K562 (cell line): ENCODE measurements around the gene ARF1. TPM values are rescaled to one million over a fixed set of nuclear protein-coding genes. Genes with fewer than 3 reads are reported as not detected.
A peak's percentile ranks its signal among the peaks of the same experiment; 100 is the strongest.

Experiments
- ARID2 ChIP-seq: fragments of 450-650 bp; IDR thresholded peaks from 2 replicates; pipeline ENCODE4 v1.6.1; 2017; ENCODE audit warnings: antibody characterized with exemption, mild to moderate bottlenecking
- BRCA1 ChIP-seq, 2 experiments: fragments of 450-650 bp in 1 of 2; sonication (generic) in 1 of 2; formaldehyde crosslinking in 1 of 2; IDR thresholded peaks; 2 replicates each; pipeline versions ENCODE4 v1.5.0 to v1.6.1; 2017 to 2020; ENCODE audit warnings: mild to moderate bottlenecking in 1 of 2, missing genetic modification reagents in 1 of 2
- CEBPB ChIP-seq: fragments of 450-650 bp; IDR thresholded peaks from 2 replicates; pipeline ENCODE4 v1.6.1; 2016; ENCODE audit warnings: missing genetic modification characterization, missing compliant biosample characterization
- CHD1 ChIP-seq: fragments of 200-600 bp; sonication (generic); IDR thresholded peaks from one replicate; pipeline ENCODE4 v1.6.1; 2012; ENCODE audit warnings: mild to moderate bottlenecking, moderate library complexity, low read length, inconsistent platforms
- DMBX1 ChIP-seq: fragments of 250-450 bp; sonication (Bioruptor Pico); IDR thresholded peaks from 2 replicates; pipeline ENCODE4 v1.8.0; 2022; ENCODE audit warnings: inconsistent platforms, mild to moderate bottlenecking, moderate library complexity, borderline replicate concordance
- FOXA3 ChIP-seq, 2 experiments: fragments of 450-650 bp in 1 of 2; sonication (generic) in 1 of 2; formaldehyde crosslinking; IDR thresholded peaks in 1 of 2; conservative IDR thresholded peaks in 1 of 2; 2 replicates each; pipeline versions ENCODE4 v1.4.0 to v1.8.0; 2020 to 2022; ENCODE audit warnings: mild to moderate bottlenecking in 2 of 2, missing genetic modification reagents in 1 of 2
- FOXP1 ChIP-seq: sonication (generic); formaldehyde crosslinking; IDR thresholded peaks from 2 replicates; pipeline ENCODE4 v1.8.0; 2022; ENCODE audit warnings: mild to moderate bottlenecking, missing genetic modification reagents
- HDAC1 ChIP-seq, 2 experiments: fragments of 450-650 bp; IDR thresholded peaks; 2 replicates each; pipeline ENCODE4 v1.6.1; 2016 to 2017; ENCODE audit warnings: inconsistent platforms in 1 of 2, mild to moderate bottlenecking in 1 of 2, moderate library complexity in 1 of 2
- KAT7 ChIP-seq: sonication (generic); formaldehyde crosslinking; IDR thresholded peaks from 2 replicates; pipeline ENCODE4 v1.8.0; 2022; ENCODE audit warnings: missing genetic modification reagents, mild to moderate bottlenecking, borderline replicate concordance
- PCBP2 ChIP-seq: fragments of 200-400 bp; formaldehyde crosslinking; IDR thresholded peaks from 2 replicates; pipeline ENCODE4 v1.6.1; 2018; ENCODE audit warnings: low read length, low read depth, mild to moderate bottlenecking, moderate library complexity; ENCODE audit not compliant: poor library complexity, severe bottlenecking
- SIX5 ChIP-seq, 2 experiments: IDR thresholded peaks; 2 replicates each; pipeline ENCODE4 v1.6.1; 2011; ENCODE audit warnings: low read length in 2 of 2, borderline replicate concordance in 1 of 2, low read depth in 1 of 2, mild to moderate bottlenecking in 1 of 2, moderate library complexity in 1 of 2; ENCODE audit not compliant: insufficient read depth in 1 of 2
- TBL1XR1 ChIP-seq, 2 experiments: IDR thresholded peaks; 2 replicates each; pipeline ENCODE4 v1.6.1; 2012; ENCODE audit warnings: improper control_type of control experiment in 2 of 2, low read length in 2 of 2, mild to moderate bottlenecking in 1 of 2
- ZBTB7A ChIP-seq: IDR thresholded peaks from 2 replicates; pipeline ENCODE4 v1.6.1; 2011; ENCODE audit warnings: low read depth, mild to moderate bottlenecking, low read length, moderate library complexity, borderline replicate concordance; ENCODE audit not compliant: control insufficient read depth
- polyA plus RNA-seq, 8 experiments: library from polyadenylated mRNA; depleted of rRNA in 4 of 8; stranded (reverse) in 5 of 8; unstranded in 3 of 8; fragments of >200 nt; fragmentation: Nextera tagmentation in 2 of 8; fragmentation: Illumina TruSeq in 1 of 8; extraction: Ambion mirVana in 2 of 8; extraction: Trizol in 1 of 8; gene quantifications; 2 replicates each; pipeline versions ENCODE4 v1.2.1 to v1.2.3, GENCODE V29; 2011 to 2014; ENCODE audit warnings: inconsistent platforms in 1 of 8, missing spikeins in 1 of 8
- total RNA-seq, 7 experiments: library from RNA; depleted of rRNA in 6 of 7; stranded (reverse); fragments of >200 nt in 6 of 7; fragmentation: Illumina TruSeq in 2 of 7; extraction: Trizol in 2 of 7; gene quantifications; 2 replicates each; pipeline versions ENCODE4 v1.2.1 to v1.2.3, GENCODE V29; 2011 to 2021; ENCODE audit warnings: low replicate concordance in 1 of 7
- TF ChIP-seq, protein P1 (sequence below), 2 experiments: IDR thresholded peaks; 2 replicates each; pipeline ENCODE4 v1.6.1; 2011; ENCODE audit warnings: borderline replicate concordance in 1 of 2, control low read depth in 1 of 2, low read depth in 1 of 2, low read length in 1 of 2, mild to moderate bottlenecking in 1 of 2, mixed read lengths in 1 of 2, moderate library complexity in 1 of 2; ENCODE audit not compliant: insufficient read depth in 1 of 2, insufficient read length in 1 of 2, poor library complexity in 1 of 2, severe bottlenecking in 1 of 2; ENCODE audit errors: extremely low read depth in 1 of 2
- TF ChIP-seq, protein P2 (sequence below): sonication (generic); formaldehyde crosslinking; IDR thresholded peaks from 2 replicates; pipeline ENCODE4 v1.8.0; 2022; ENCODE audit warnings: mild to moderate bottlenecking, missing genetic modification reagents
- TF ChIP-seq, protein P3 (sequence below), 2 experiments: IDR thresholded peaks; 2 replicates each; pipeline ENCODE4 v1.6.1; 2012; ENCODE audit warnings: improper control_type of control experiment in 2 of 2, low read depth in 2 of 2, low read length in 2 of 2, borderline replicate concordance in 1 of 2
- TF ChIP-seq, protein P4 (sequence below): sonication (generic); formaldehyde crosslinking; IDR thresholded peaks from 2 replicates; pipeline ENCODE4 v1.9.0; 2022; ENCODE audit warnings: mild to moderate bottlenecking, missing genetic modification reagents

ARF1 gene
- total and polyA plus RNA-seq, 9 of the 15 experiments (the other 6 are each of a cell fraction or from before 2014, with no cell fraction given), result 69.8 to 593 (median 325) TPM

DNA sequence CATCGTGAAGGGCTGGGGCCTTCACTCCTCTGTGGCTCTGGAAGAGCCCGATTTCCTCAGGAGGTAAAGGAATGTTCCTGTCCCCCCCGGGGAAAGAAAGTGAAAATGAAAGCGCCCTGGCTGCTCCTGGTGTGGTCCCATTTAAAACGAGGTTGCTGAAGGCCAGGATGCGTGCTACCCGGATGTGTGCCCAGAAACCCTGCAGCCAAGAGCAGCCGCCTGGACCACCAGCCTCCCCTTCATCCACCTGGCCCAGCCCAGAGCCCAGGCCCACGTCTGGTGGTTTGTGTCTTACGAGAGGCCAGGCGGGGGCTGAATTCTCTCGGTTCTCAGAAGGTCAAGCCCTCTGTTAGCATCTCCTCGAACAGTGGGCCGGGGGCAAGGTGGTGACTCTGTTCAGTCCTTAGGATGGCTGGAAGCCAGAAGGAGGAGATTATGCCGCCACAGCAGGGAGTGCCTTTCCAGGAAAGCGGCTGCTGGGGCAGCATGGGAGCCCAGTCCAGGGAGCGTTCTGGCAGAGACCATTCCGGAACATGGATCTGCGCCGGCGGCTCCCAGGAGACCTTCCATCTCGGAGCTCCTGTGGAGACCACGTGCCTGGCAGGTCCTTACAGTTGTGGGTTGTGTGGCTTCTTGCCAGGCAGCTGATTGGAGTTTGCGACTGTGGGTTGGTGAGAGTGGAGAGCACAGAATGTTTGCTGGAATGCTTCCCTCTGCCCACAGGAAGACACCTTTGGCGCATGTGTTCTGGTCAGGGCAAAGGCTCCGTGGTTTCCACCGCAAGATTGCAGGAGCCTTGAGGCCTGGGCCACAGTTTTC lies 58.9 kb downstream of the ARF1 start (continued):
- TF ChIP-seq DMBX1, result 0 out of 2 replicates have a peak, but pooled peaks have one; percentile 2
- no peak for TF ChIP-seq CEBPB (tag)
- 0 out of 2 replicates have a peak, but pooled peaks have one; percentile 20 for TF ChIP-seq FOXP1
- TF ChIP-seq, protein P1, sequence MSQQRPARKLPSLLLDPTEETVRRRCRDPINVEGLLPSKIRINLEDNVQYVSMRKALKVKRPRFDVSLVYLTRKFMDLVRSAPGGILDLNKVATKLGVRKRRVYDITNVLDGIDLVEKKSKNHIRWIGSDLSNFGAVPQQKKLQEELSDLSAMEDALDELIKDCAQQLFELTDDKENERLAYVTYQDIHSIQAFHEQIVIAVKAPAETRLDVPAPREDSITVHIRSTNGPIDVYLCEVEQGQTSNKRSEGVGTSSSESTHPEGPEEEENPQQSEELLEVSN (IDR thresholded peaks at IDR 0.05; ENCODE audit: borderline replicate concordance in 1 of 2, extremely low read depth in 1 of 2, insufficient read depth in 1 of 2, insufficient read length in 1 of 2, low read depth in 1 of 2, low read length in 1 of 2, poor library complexity in 1 of 2, severe bottlenecking in 1 of 2), result peak; percentile 17 to 49
- TF ChIP-seq, protein P2, sequence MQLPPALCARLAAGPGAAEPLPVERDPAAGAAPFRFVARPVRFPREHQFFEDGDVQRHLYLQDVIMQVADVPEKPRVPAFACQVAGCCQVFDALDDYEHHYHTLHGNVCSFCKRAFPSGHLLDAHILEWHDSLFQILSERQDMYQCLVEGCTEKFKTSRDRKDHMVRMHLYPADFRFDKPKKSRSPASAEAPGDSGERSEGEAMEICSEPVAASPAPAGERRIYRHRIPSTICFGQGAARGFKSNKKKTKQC (CRISPR knock-in tag), result peak; percentile 78; the same call in 1 of the 2 replicates
- TF ChIP-seq BRCA1 (IDR thresholded peaks at IDR 0.05), result no peak
- TF ChIP-seq BRCA1 (CRISPR knock-in tag; IDR thresholded peaks at IDR 0.05), result 0 out of 2 replicates have a peak, but pooled peaks have one; percentile 41
- no peak for TF ChIP-seq PCBP2
- peak in 1 of 2 experiments; percentile 27; a peak in 1 of 4 replicates for TF ChIP-seq TBL1XR1 (IDR thresholded peaks at IDR 0.05; ENCODE audit: low read length in 2 of 2)
- peak in 1 of 2 experiments; percentile 43; a peak in 1 of 4 replicates for TF ChIP-seq HDAC1 (IDR thresholded peaks at IDR 0.05)
- TF ChIP-seq FOXA3 (CRISPR knock-in tag; conservative IDR thresholded peaks at IDR 0.05 in 1 of 2, IDR thresholded peaks at IDR 0.05 in 1 of 2), result peak in 1 of 2 experiments; percentile 60; a peak in 2 of 4 replicates
- peak; percentile 65 for TF ChIP-seq CHD1
- TF ChIP-seq ARID2, result no peak
- TF ChIP-seq, protein P3, sequence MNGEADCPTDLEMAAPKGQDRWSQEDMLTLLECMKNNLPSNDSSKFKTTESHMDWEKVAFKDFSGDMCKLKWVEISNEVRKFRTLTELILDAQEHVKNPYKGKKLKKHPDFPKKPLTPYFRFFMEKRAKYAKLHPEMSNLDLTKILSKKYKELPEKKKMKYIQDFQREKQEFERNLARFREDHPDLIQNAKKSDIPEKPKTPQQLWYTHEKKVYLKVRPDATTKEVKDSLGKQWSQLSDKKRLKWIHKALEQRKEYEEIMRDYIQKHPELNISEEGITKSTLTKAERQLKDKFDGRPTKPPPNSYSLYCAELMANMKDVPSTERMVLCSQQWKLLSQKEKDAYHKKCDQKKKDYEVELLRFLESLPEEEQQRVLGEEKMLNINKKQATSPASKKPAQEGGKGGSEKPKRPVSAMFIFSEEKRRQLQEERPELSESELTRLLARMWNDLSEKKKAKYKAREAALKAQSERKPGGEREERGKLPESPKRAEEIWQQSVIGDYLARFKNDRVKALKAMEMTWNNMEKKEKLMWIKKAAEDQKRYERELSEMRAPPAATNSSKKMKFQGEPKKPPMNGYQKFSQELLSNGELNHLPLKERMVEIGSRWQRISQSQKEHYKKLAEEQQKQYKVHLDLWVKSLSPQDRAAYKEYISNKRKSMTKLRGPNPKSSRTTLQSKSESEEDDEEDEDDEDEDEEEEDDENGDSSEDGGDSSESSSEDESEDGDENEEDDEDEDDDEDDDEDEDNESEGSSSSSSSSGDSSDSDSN (IDR thresholded peaks at IDR 0.05; ENCODE audit: borderline replicate concordance in 1 of 2, low read depth in 2 of 2, low read length in 2 of 2), result peak in 1 of 2 experiments; percentile 36; a peak in 1 of 4 replicates
- TF ChIP-seq, protein P4, sequence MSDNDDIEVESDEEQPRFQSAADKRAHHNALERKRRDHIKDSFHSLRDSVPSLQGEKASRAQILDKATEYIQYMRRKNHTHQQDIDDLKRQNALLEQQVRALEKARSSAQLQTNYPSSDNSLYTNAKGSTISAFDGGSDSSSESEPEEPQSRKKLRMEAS, result peak; percentile 86
- peak; percentile 16; the same call in 1 of the 2 replicates for TF ChIP-seq ZBTB7A
- TF ChIP-seq KAT7 (CRISPR knock-in tag), result 0 out of 2 replicates have a peak, but pooled peaks have one; percentile 37
- TF ChIP-seq SIX5 (IDR thresholded peaks at IDR 0.05; ENCODE audit: borderline replicate concordance in 1 of 2, insufficient read depth in 1 of 2, low read depth in 1 of 2, low read length in 2 of 2), result no peak
